Inflammatory macrophage treated with lipopolysaccharide for 1 hour (primary cell): ENCODE measurements around the gene COL4A4.

Experiments used
- DNase-seq, 2 donors: peaks; one replicate each; pipeline ENCODE4 v3.0.0-alpha.2; 2020 to 2022

COL4A4 gene

DNA sequence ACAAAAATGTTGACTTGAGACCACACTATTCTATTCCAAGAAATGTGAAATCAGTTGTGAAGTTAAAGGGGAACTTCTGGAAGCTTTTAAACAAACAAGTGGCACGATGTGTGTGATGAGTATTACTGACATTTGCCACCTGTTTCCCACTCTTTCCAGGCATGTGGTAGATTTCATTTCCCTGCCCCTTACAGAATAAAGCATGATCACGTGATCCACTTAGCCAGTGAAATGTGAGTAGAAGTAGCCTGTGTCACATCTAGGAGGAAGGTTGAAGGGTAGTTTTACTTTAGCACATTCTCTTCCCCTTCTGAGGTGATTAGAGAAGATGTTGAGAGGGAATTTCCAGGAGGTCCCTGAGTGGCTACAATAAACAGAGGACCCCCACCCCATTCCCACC, 3.8 kb downstream of the COL4A4 start:
- DNase-seq, result no peak

DNA sequence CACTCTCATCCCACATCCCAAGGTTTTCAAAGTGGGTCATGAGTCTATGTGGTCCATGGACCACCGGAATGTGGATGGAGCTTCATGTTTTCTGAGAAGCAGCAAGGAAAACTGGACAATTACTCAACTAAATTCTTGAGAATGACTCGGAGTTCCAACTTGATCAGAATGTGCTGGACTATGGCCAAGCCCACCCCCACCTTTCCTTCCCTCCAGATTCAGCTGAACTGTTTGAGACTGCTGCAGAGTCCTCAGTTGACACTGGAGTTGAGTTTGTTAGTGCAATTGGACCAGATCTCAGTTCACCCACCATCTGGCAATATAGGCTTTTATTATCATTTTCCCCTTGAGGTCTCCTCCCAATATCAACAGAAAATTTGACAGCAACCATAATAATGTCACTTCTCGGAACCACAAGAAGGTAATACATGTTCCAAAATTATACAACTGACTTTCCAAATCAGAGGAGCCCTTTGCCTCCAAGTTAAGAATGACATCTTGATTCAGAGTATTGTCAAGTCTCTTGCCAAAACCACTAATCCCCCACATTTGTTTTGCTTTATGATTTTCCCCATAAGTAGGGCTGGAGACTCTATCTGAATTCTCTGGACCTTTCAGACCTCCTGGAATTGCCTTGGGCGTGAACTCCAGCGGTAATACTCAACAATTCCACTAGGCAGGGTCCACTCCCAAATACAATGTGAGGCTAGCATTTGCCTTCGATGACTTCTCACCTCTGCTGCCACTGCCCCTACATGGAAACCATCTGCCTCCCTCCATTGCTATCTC, 8.8 kb downstream of the COL4A4 start:
- DNase-seq, result no peak

DNA sequence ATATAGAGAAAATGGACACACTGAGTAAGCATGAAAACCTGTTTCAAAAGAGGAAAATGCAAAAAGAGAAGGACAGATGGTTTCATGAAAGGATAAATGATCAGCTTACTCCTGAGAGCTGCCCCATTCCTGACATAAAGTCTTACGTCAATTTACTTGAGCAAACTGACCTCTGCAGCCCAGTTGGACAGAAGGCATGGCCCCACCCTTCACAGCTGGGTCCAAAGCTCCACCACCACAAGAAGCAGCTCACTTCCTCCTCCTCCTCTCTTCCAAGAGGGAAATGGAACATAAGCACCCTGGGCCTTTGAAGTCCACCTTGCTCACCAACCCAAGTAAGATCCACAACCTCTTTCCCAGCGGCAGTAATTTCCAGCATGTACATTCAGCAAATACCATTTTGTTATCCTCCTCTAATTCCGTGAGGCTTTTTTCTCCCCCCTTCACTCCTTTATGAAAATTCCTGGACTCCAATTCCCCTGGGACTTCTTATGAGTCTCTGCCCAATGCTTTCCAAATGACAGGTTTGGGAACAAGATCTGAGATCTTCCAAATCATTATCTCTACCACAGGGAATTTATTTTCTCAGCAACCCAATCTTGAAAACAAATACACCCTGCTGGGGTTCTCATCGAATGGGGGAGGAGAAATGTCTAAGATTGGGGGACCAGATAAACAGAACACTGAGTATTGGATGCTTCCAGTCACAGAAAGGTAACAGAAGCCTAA, 10.1 kb downstream of the COL4A4 start:
- no peak for DNase-seq

DNA sequence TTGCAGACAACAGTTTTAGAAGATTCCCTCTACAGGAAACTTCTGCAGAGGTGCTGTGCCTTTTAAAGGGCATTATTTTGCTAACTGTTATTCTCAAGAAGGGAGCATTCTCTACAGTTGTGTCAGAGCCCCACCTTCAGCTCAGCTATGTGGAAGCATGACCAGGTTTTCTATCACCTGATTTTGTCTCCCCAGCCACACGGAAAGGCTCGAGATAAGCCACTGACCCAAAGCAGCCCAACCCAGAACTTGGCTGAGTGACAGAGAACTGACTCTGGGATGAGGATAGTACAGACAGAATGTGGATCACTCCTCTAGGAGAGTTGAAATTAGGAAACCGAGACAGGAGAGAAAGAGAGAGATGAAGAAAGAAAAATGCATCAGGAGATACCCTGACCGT, 10.7 kb downstream of the COL4A4 start:
- DNase-seq, result no peak

DNA sequence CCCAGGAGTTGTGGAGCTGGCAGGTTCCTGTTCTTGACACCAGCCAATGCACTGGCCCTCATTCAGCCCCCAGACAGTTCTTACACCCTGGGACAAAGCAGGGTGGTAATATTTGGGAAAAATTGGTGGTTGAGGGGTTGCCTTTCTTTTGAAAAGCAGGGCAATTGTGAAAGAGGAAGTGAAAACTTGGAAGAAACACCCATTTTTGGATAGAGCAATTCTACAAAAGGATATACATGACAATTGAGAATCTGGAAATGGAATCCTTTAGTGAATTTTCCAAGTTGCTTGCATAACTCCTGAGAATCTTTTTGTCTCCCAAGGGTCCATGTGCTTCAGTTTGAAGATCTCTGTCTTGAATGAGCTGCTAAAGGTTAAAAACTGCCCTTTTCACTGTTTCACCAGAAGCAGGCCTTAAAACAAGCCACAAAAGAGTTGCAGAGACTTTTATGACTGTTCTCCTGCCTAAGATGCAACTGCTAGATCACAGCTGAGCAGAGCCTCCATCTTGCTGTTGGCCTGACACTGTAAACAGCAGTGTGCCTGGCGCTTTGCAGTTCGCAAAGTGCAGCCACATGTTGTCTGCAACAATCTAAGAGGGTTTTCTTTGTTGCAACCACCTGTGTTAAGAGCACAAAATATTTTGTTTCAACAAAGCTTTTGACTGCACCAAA, 11.8 kb downstream of the COL4A4 start:
- DNase-seq, result no peak

DNA sequence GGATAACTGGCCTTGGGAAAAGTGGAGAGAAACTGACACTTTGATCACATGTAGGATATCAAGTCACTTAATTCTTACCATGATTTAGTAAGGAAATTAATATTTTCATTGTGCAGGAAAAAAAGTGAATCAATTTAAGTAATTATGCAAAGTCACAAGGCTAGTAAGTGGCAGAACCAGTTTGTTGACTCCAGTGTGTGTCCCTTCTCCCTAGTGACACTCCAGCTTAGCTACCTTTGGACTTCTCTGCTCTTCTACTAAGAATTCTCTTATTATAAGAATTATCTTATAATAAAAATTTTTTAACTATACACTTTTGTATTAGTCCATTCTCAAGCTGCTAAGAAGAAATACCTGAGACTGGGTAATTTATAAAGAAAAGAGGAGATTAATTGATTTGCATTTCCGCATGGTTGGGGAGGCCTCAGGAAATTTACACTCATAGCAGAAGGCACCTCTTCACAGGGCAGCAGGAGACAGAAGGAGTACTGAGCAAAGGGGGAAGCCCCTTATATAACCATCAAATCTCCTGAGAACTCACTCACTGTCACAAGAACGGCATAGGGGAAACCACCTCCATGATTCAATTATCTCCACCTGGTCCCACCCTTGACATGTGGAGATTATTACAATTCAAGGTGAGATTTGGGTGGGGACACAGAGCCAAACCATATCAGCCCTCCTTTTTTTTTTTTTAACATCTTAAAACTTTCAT, 13.6 kb downstream of the COL4A4 start:
- no peak for DNase-seq

DNA sequence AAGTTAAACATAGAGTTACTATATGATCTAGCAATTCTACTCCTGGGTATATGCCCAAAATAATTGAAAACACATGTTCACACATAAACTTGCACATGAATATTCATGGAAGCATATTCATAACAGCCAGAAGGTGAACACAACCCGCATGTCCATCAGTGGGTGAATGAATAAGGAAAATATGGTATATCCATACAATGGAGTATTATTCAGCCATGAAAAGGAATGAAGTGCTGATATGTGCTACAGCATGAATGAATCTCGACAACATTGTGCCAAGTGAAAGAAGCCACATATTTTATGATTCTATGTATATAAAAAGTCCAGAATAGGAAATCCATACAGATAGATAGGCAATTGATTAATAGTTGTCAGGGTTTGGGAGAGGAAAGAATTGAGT, 15.9 kb downstream of the COL4A4 start:
- DNase-seq, result no peak

DNA sequence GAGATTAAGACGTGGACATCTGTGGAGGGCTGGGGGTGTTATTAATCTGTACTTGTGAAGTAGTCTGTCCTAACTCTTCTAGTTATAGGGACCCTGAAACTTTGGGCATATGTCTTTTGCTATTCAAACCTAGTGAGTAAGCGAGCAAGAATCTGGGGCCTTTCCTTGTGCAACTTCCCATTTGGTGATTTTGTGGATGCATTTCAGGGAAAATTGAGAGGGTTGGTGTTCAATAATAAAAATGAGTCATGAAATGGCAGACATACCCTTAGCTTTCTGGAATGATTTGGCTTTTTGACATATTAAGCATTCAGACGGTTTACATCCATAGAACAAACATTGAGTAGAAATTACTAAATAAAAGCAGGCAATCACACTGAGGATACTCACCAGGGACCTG, 17.0 kb downstream of the COL4A4 start:
- no peak for DNase-seq

DNA sequence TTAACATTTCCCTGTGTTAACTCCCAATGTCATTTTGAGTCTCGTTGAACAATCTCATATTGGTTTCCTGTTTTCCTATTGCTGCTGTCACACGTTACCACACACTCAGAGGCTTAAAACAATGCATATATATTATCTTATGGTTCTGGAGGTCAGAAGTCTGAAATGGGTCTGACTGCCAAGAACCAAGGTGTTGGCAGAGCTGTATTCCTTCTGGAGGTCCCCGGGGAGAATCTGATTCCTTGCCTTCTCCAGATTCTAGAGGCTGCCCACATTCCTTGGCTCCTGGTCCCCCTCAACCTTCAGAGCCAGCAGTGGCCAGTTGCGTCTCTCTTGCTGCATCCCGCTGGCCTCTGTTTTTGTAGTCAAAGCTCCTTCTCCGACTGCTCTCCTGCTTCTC, 17.5 kb downstream of the COL4A4 start:
- DNase-seq, result no peak

DNA sequence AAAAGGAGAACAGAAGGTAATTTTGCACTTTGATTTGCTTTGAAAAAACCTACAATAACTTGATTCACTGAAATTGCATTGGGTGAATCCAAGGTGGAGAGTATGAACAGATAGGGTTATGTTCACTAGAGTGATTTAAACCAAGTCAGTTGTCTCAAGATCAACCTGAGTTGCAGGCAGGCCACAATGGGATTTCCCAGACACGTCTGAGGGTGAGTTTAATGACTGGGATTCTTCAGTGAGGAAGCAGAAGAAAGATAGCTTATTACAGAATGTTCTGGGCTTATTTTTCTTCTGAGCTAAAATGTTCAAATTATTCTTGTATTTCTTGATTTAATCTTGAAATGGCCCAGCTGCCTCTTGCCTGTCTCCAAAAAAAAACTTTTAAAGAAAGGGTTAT, 20.1 kb downstream of the COL4A4 start:
- no peak for DNase-seq

DNA sequence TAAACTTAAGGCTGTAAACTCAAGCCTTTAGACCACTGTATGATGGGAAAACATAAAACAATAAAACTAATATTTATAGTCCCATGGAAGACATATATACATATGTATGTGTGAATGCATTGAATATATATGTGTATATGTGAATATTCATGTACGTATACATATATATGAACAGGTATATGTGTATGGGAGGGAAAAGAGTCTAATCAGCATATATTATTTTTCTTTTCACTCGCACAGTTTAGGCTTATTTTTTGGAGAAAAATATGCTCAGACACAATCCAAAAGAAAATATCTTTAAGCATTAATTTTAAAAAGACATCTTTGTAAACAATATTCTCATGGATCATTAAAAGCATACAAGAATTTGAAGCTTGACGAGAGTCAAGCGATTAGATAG, 22.7 kb downstream of the COL4A4 start:
- no peak for DNase-seq

DNA sequence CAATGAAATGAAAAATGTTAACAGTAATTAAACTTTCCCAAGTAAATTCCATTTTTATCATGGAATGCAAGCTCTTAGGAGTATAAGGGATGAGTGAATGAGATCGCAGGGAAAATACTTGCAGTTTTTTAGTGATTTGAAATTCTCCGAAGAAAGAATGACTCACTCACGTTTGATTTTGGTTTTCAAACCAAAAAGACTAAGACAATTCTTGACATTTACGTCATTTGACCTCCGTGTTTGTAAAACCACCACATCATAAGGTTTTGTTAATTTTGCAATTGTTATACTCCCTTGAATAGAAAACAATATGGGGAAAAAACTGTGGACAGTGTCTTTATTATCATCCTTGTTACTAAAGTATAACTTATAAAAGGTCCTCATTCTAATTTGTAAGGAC, 29.4 kb downstream of the COL4A4 start:
- DNase-seq, result no peak

DNA sequence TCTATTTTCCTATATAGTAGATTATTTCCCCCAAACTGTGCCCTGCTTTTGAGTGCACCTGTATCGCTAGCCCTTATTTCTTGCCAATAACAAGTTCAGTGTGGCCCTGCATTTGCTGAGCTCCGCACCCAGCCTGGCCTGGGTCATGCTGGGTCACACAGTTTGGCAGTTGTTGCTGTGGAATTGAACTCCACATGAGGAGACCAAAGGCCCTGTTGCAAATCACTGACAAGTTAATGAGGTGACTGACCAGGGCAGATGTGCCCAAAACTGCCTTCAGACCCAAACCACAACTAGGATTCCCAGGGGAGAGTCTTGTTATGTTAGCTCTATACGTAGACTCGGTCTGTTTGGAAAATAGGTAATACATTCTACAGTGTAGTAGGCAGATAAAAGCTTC, 31.0 kb downstream of the COL4A4 start:
- no peak for DNase-seq

DNA sequence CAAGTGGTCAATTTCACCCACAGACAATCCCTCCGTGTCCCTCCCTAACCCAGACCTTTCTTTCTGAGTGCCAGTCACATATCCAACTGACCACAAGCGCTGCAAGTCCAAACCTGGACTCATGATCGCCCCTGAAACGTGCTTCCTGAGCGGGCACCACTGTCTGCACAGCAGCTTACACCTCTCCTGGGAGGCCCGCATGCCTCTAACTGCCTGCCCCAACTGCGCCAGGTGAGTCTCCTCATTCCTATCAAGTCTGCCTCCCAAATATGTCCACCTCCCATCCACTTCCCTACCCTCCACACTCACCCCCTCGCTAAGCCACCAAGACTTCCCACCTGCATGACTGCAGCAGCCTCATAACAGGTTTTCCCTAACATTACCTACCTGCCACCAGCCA, 33.4 kb downstream of the COL4A4 start:
- no peak for DNase-seq

DNA sequence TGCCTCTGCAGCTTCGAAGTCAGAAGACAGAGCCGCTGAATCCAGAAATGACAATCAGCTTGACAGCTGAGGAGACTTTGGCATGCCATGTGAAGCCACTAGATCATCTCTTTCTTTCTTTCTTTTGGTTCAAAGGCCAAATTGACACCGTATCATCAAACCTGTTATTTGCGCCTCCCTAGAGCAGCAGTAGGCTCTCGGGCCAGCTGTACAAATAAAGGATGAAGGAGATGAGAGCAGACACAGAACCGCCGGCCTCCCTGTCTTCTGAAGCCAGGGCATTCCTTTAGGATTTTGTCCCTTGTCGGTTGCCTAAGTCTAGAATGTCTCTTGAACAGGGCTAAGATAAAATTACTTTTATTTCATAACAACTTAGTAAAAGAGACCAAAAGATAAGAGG, 36.8 kb downstream of the COL4A4 start:
- DNase-seq, result no peak

DNA sequence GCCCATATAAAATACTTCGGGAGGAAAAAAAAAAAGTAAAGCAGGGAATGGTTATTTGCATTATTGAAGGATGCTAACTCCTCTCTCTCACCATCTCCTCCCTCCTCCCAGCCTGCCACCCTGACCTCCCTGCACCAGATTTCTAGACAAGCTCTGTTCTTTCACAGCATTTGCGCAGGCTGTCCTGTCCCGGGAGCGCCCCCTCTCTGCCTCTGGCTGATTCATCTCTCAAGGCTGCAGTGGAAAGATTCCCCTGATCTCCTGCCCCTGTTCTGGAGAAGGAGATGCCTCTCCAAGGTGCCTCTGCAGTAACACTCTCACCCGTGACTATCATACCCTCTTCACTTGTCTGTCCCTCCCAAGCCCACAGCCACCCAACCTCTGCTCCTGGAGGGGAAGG, 38.5 kb downstream of the COL4A4 start:
- DNase-seq, result no peak

DNA sequence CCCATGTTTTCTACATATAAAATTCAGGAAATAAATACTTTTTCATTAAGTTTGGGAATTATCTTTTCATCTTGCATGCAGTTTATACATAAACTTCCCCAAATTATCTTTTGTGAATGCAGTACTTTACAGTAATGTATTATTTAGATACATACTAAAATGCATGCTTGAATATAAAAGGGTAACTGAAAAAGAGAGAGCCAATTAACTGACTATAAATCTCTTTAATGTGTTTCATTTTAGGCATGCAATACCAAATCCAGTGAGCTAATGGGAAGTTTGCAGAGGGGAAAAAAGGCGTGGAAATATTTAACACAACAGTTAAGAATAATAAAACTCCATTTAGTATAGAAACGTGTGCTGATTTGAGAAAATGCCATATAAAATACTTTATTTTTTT, 39.2 kb downstream of the COL4A4 start:
- DNase-seq, result no peak

DNA sequence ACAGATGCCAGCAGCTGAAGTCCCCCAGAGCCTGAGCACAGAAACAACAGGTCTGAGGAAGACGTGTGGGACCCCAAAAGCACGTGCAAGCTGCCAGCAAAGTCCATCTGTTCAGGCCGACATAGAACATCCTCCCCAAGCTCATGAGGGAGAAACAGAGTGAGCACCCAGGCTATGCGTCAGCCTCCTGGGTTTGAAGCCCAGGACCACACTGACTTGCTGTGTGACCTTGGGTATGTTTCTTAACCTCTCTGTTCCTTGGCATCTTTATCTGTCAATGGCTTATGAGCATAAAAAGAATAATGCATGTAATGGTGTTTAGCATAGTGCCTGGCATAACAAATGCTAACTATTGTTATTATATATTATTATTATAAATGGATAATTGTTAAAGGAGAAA, 40.3 kb downstream of the COL4A4 start:
- no peak for DNase-seq

DNA sequence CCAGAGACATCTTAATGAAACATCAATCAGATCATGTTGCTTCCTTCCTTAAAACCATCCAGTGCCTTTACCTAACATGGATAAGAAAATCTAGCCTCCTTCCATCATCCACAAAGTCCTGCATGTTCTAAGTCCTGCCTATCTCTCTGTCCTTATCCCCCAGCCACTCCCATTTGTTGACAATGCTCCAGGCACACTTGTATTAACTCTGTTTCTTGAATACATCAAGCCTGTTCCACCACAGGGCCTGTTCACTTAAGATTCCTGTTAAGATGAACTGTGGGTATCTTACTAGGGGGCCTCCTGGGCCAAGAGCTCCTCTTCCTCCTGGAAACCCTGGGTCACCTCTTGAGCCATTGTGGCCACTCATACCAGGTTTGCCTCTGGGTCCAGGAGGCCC, 45.7 kb downstream of the COL4A4 start:
- DNase-seq, result no peak

DNA sequence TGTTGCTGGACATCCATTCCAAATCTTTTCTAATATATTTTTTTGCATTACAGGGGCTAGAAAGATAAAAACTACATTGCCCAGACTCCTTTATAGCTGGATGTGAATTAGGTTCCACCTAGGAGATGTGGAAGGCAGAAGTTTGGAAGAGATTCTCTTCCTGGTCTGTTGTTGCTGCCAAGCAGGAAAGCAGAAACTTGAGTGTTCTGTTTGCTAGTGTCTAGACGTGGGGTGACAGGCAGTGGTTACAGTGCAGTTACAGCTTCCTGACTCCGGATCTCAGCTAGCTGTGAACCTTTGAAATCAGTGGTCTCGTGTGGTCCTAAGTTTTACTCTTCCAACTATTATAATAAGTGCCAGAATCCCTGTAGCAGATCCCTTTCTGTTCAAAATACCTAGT, 46.2 kb downstream of the COL4A4 start:
- DNase-seq, result no peak

DNA sequence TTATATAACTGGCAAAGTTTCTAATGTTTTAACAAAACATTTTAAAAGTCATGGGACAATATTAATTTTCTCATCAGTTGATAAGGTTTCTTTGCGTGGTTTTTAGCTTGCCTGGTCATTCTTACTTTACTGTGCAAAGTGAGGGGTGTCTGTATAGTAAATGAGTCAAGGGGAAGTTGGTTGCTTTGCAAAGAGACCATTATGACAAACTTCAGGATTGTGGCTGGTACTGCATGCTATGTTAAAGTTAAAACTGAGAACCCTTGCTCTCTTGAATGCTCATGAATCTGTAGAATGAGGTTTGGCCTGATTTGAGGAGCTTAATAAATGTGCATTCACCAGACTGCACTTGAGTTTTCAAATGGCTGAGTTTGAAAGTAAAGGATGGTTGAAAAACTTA, 47.0 kb downstream of the COL4A4 start:
- no peak for DNase-seq

DNA sequence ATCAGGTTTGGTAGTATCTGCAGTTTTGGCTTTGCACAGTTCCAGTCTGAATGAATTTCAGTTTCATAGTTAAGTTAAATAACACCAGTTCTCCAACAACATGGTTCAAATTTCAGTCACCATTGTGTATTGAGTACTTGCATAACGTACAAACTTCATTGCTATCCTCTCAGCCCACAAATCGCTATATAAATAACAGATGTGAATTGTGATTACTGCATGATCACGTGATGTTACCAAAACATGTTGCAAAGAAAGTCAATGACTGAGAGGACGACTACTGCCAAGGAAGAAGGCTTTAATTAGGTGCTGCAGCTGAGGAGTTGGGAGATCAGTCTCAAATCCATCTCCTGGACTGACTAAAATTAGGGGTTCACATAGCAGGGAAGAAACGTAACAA, 48.2 kb downstream of the COL4A4 start:
- DNase-seq, result no peak
